Mucosa of rectum (tissue), 2 donors: Measurements from ENCODE around the gene TINAG.
A peak's percentile ranks its signal among the peaks of the same experiment; 100 is the strongest.

Experiments used
- H3K27ac ChIP-seq, 2 donors: one replicate each; pipeline ENCODE4 v1.7.0; 2013; ENCODE audit warnings: inconsistent platforms in 2 of 2, low read depth in 2 of 2, low read length in 2 of 2
- H3K27me3 ChIP-seq, 2 donors: one replicate each; pipeline ENCODE4 v1.7.0; 2013; ENCODE audit warnings: low read length in 2 of 2; ENCODE audit not compliant: control insufficient read depth in 2 of 2, insufficient read depth in 2 of 2
- H3K36me3 ChIP-seq, 2 donors: one replicate each; pipeline ENCODE4 v1.7.0; 2013; ENCODE audit warnings: low read length in 2 of 2; ENCODE audit not compliant: control insufficient read depth in 2 of 2, insufficient read depth in 2 of 2
- H3K4me1 ChIP-seq, 2 donors: one replicate each; pipeline ENCODE4 v1.7.0; 2013; ENCODE audit warnings: low read length in 2 of 2, mild to moderate bottlenecking in 1 of 2; ENCODE audit not compliant: control insufficient read depth in 2 of 2, insufficient read depth in 2 of 2
- H3K4me3 ChIP-seq, 2 donors: one replicate each; pipeline ENCODE4 v1.7.0; 2013; ENCODE audit warnings: low read length in 2 of 2
- H3K9ac ChIP-seq, 2 donors: one replicate each; pipeline ENCODE4 v1.7.0; 2013; ENCODE audit warnings: low read length in 2 of 2, low read depth in 1 of 2, mild to moderate bottlenecking in 1 of 2
- H3K9me3 ChIP-seq, 2 donors: one replicate each; pipeline ENCODE4 v1.7.0; 2013; ENCODE audit warnings: low read length in 2 of 2; ENCODE audit not compliant: control insufficient read depth in 2 of 2
- donor health status: healthy.
- donor health status: Normal muscosa, but diverticular disease.

TINAG gene, protein sequence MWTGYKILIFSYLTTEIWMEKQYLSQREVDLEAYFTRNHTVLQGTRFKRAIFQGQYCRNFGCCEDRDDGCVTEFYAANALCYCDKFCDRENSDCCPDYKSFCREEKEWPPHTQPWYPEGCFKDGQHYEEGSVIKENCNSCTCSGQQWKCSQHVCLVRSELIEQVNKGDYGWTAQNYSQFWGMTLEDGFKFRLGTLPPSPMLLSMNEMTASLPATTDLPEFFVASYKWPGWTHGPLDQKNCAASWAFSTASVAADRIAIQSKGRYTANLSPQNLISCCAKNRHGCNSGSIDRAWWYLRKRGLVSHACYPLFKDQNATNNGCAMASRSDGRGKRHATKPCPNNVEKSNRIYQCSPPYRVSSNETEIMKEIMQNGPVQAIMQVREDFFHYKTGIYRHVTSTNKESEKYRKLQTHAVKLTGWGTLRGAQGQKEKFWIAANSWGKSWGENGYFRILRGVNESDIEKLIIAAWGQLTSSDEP

DNA sequence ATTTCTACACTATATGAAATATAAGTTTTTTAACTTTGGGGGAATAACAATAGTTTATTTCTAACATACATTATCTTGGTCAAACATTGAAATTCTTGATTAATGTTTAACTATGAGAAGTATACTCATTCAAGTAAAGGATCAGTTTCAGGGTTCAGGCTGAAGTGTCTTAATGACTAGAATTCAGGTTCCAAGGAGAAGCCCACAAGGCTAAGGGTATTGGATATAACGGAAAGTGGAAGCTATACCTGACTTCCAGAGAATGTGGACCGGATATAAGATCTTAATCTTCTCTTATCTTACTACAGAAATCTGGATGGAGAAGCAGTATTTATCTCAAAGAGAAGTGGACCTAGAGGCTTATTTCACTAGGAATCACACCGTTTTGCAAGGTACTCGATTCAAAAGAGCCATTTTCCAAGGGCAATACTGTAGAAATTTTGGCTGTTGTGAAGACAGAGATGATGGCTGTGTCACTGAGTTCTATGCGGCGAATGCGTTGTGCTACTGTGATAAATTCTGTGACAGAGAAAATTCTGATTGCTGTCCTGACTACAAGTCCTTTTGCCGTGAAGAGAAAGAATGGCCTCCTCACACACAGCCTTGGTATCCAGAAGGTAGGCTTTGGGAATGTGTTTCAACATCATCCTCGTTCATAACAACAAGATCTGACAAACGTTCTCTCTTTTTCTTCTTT, at the start of gene TINAG:
Gene TINAG, plus strand, starts transcription at position 153 of the 697 bp plus-strand sequence. Its CDS starts 110 bp downstream, at position 263.
- Histone ChIP-seq H3K36me3 (no peaks in the 10 kb centered on the region), H3K27me3 (no peaks in the 10 kb centered on the region), H3K9ac (peak within 1 kb of the TSS; percentile 38 to 71), H3K4me1 (peaks cover 0 to 4% of the 10 kb centered on the region in 2 donors), H3K9me3 (no peaks in the 10 kb centered on the region), H3K27ac (peak within 1 kb of the TSS; percentile 81 to 86), H3K4me3 (peak within 1 kb of the TSS; percentile 73 to 76)

DNA sequence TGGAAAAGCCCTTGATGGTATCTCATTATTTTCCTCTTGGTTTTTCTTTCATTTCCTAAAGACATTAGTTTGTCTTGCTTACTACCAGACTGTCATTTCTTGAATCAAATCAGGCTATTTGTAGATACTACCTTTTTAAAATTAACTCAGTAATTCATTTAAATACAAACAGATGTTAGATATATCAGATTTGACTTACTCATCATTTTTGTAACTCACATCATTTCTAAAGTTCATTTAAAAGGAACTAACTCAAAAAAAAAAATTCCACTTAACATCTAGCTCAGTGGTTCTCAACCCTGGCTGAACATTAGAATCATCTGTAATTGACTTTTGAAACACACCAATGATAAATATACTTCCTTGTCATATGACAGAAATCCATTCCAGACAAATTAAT, 48.2 kb upstream of the TINAG start:
- no peak overlapping the region for H3K4me3 ChIP-seq
- no peaks in the 10 kb centered on the region for H3K9me3 ChIP-seq
- no peaks in the 10 kb centered on the region for H3K4me1 ChIP-seq
- H3K9ac ChIP-seq = no peak overlapping the region
- H3K27ac ChIP-seq = no peak overlapping the region
- no peaks in the 10 kb centered on the region for H3K27me3 ChIP-seq
- no peaks in the 10 kb centered on the region for H3K36me3 ChIP-seq

DNA sequence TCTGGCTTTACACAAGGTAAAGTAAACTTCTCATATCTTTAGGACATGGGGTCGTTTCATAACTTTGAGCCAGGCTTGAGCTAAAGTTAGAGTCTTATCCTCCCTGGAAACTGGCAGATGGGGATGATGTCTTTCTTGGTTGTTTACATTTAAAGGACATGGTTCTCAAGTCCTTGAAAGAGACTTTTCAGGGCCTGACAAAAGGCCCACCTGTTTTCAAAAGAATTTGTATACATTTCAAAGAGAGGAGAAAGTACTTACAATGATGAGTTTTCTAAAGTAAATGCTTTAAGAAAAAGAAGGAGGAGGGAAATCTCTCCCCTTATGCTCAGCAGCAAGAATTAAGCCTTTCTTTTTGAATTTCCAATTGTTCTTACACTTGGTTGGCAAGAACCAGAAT, 45.7 kb upstream of the TINAG start:
- H3K27me3 ChIP-seq = no peaks in the 10 kb centered on the region
- no peaks in the 10 kb centered on the region for H3K9me3 ChIP-seq
- H3K9ac ChIP-seq = no peak overlapping the region
- no peaks in the 10 kb centered on the region for H3K4me1 ChIP-seq
- no peaks in the 10 kb centered on the region for H3K36me3 ChIP-seq
- H3K4me3 ChIP-seq = no peak overlapping the region
- no peak overlapping the region for H3K27ac ChIP-seq

DNA sequence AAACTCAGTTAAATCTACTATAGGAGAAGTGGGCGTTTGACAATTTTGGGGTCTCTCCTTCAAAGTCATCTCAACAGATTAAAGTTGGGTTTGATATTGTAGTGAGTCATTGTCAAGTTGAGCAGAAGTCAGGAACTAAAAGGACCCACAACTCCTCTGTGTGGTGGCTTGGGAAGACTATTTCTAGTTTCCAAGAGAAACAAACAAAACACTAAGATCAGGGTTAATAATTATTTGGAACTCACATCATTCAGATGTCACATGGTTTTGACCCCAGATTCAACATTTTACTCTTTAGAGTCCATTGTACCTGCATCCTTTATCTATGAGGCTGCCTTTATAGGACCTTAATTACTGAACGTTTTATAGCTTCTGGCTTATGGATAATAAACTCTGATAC, 45.3 kb upstream of the TINAG start:
- no peaks in the 10 kb centered on the region for H3K4me1 ChIP-seq
- H3K9me3 ChIP-seq = no peaks in the 10 kb centered on the region
- H3K27me3 ChIP-seq = no peaks in the 10 kb centered on the region
- no peak overlapping the region for H3K27ac ChIP-seq
- H3K9ac ChIP-seq = no peak overlapping the region
- H3K36me3 ChIP-seq = no peaks in the 10 kb centered on the region
- H3K4me3 ChIP-seq = no peak overlapping the region

DNA sequence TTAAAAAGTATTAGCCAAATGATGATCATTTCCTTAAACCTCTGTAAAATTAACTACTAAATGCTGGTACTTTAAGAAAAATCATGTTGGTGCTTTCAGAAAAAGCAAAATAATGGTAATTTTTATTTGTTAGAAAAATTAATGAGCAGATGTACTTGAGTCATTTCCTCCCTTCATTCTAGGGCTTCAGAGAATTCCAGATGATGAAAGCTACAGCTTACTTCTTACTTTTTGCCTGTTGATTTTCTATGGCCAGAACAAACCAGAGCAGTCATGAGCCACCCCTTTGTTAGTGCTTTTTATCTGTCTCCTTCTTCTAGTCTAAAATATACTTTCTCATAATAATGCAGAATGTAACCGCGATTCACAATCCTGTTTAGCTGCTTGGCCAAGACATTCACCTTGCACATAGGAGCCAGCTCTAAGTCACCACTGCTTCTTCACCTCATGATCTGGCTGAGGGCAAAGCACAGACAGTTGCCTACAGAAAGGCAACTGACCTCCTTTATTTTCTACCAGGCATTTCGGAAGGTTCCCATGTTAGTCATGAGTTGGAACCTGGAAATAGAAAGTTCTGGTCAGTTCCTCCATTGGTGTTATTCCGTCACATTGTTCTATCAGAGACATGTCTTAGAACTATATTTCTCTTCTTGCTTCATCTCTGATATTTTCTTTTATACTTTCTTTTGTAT, 43.5 kb upstream of the TINAG start:
- Histone ChIP-seq H3K4me3 (no peak overlapping the region), H3K36me3 (no peaks in the 10 kb centered on the region), H3K9me3 (no peaks in the 10 kb centered on the region), H3K4me1 (no peaks in the 10 kb centered on the region), H3K9ac (no peak overlapping the region), H3K27me3 (no peaks in the 10 kb centered on the region), H3K27ac (no peak overlapping the region)

DNA sequence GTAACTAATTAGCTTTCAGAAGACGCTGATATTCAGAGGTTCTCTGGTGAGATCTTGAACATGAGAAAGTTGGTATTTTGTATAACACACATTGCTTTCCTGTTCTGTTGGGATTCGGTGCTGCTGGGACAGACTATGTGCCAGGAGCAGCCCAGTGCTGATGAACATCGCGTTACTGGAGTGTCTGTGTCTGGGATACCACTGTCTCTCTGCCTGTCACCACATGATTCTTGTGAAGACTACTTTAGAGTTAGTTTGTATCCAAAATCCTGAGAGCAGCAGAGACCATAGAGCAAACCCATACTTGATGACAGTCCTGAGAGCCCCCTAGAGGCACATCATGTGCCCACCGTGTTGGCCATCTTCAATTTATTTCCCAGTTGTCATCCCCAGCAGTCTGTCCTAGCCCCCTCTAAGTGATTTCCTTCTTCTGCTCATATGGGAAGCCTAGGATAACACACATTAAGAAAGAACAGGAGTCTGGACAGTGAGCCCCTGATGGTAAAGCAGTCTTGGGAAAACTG, 41.8 kb upstream of the TINAG start:
- no peaks in the 10 kb centered on the region for H3K36me3 ChIP-seq
- no peaks in the 10 kb centered on the region for H3K9me3 ChIP-seq
- no peak overlapping the region for H3K4me3 ChIP-seq
- H3K27ac ChIP-seq = no peak overlapping the region
- H3K4me1 ChIP-seq = no peaks in the 10 kb centered on the region
- H3K9ac ChIP-seq = no peak overlapping the region
- H3K27me3 ChIP-seq = no peaks in the 10 kb centered on the region

DNA sequence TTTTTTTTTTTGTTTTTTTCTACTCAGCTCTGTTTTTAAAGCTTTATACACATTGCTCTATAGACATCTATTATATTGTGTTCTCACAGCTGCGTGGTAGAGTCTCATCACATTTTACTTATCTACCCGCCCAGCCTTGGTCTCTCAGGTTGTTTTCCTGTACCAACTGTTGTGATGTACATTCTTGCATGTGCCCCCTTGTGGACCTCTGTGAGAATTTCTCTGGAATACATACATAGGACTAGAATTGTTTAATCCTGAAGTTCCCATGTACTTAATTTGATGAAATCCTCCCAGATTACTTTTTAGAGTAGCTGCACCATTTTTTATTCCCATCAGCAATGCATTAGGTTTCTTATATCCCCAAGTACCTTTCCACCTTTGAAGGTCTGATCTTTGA, 40.4 kb upstream of the TINAG start:
- H3K4me3 ChIP-seq = no peak overlapping the region
- H3K27me3 ChIP-seq = no peaks in the 10 kb centered on the region
- no peaks in the 10 kb centered on the region for H3K9me3 ChIP-seq
- no peak overlapping the region for H3K27ac ChIP-seq
- H3K9ac ChIP-seq = no peak overlapping the region
- H3K36me3 ChIP-seq = no peaks in the 10 kb centered on the region
- no peaks in the 10 kb centered on the region for H3K4me1 ChIP-seq

DNA sequence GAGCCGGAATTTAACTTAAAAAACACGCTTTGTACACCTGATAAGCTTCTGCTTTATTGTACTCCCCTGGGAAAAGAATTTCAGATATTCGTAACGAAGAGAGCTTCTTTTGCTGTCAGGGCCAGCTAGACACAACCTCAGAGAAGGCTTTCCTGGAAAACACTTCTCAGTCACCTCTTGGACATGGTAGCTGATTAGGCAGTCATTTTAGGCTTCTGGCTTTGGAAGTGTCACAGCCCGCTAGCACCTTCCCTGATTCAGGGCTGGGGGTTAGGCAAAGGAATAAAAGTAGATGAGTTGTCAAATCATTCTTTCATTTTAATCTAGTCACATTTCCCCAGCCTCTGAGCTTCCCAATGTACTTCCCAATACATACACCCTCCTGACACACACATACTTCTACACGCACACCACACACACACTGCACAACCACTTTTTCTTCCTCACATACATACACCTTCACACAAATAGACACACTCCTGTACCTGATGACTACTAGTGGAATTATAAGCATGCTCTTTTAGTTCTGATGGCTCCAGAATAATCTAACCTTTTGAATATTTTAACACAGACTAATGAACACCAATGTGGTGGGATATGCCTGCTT, 34.9 kb upstream of the TINAG start:
- no peaks in the 10 kb centered on the region for H3K27me3 ChIP-seq
- no peaks in the 10 kb centered on the region for H3K4me1 ChIP-seq
- H3K4me3 ChIP-seq = no peak overlapping the region
- no peaks in the 10 kb centered on the region for H3K36me3 ChIP-seq
- H3K9me3 ChIP-seq = no peaks in the 10 kb centered on the region
- H3K27ac ChIP-seq = no peak overlapping the region
- H3K9ac ChIP-seq = no peak overlapping the region

DNA sequence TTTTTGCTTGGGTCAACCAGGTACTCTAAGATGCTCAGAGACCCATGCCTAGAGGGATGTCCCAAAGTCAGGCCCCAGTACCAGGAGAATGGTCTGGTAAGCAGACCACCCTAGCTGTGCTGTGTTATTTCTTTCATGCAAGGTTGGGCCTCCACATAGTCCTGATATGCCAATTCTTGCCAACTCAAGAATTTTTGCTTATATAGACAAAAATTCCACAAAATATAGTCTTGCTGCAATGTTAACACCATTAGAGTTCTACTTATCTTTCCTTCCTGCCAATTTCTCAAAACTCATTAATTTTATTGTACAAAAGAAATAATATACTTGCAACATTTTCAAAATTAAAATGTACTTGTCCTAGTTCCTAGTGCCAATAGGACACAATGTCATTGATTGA, 33.9 kb upstream of the TINAG start:
- Histone ChIP-seq H3K36me3 (no peaks in the 10 kb centered on the region), H3K4me3 (no peak overlapping the region), H3K9ac (no peak overlapping the region), H3K27ac (no peak overlapping the region), H3K4me1 (no peaks in the 10 kb centered on the region), H3K9me3 (no peaks in the 10 kb centered on the region), H3K27me3 (no peaks in the 10 kb centered on the region)
